ENCODE results near the gene RABAC1. TPM values are rescaled to one million over a fixed set of nuclear protein-coding genes. Genes with fewer than 3 reads are reported as not detected.

RABAC1 gene
- total and polyA plus RNA-seq, 2 of the 8 experiments (the other 6 are each of a cell fraction or from before 2014, with no cell fraction given) = 124 to 439 TPM

- POLR2A ChIA-PET (ENCODE audit: partially characterized antibody) = interaction anchor here (0.8 to 9.6 kb wide), 13 partner anchors 8 to 68 kb away, joined by 3 to 71 read pairs (median 5); partner anchors contain the start of gene RPS19
Measured at GRCh38 chr19:41928754-41929535, 30.2 kb downstream of the RABAC1 start.

More at GRCh38 chr19:41928754-41929535, 30.2 kb downstream of the RABAC1 start:
- 11% methylated on average over 16 of the region's 29 CpGs; no CpG with 5 or more reads in 1 of the 2 experiments for WGBS, 2 experiments (ENCODE audit: extremely low coverage in 1 of 2, insufficient coverage in 1 of 2, insufficient read length in 1 of 2, insufficient replicate concordance in 2 of 2, low coverage in 1 of 2, low lambda C conversion rate in 2 of 2, missing lambda C conversion rate in 1 of 2)
- Histone ChIP-seq H3K56ac (replicated peaks; ENCODE audit: insufficient read length, low read depth, low read length) (no peak overlapping the region), H2AK5ac (ENCODE audit: low read depth, low read length) (peak overlapping the region; percentile 96), H2BK12ac (ENCODE audit: low read depth, low read length) (peak overlapping the region; percentile 97; the same call in 1 of the 2 replicates), H3K4me2 (ENCODE audit: insufficient read depth in 1 of 2, low read depth in 2 of 2, low read length in 2 of 2) (peak overlapping the region; percentile 66 to 79), H3K27ac (ENCODE audit: low read depth, low read length) (no peak overlapping the region), H3K79me1 (ENCODE audit: low read depth, low read length) (no peaks in the 10 kb centered on the region), H3K9me3 (ENCODE audit: insufficient read depth in 2 of 2, low read depth in 1 of 2, low read length in 1 of 2) (no peaks in the 10 kb centered on the region), H3K4me3 (ENCODE audit: extremely low read depth in 1 of 4, insufficient read depth in 2 of 4, low read depth in 3 of 4, low read length in 4 of 4) (peak overlapping the region; percentile 10 to 60 (median 36); a peak in 5 of 8 replicates), H3K9ac (replicated peaks in 1 of 4; ENCODE audit: extremely low read depth in 1 of 4, low read depth in 3 of 4, low read length in 3 of 4) (no peak overlapping the region), H3K23ac (ENCODE audit: insufficient read length) (peak overlapping the region; percentile 36), H3K27me3 (replicated peaks in 1 of 4; ENCODE audit: control insufficient read depth in 3 of 4, extremely low read depth in 1 of 4, insufficient read depth in 3 of 4, low read length in 3 of 4) (peaks cover 88 to 99% (median 98%) of the 10 kb centered on the region in 4 experiments), H3K36me3 (ENCODE audit: control insufficient read depth in 2 of 4, insufficient read depth in 4 of 4, low read length in 3 of 4) (no peaks in the 10 kb centered on the region; a peak in 1 of 8 replicates), H3K14ac (ENCODE audit: insufficient read length) (no peak overlapping the region), H4K5ac (ENCODE audit: insufficient read length, low read depth, low read length) (no peak overlapping the region), H3K4me1 (replicated peaks in 1 of 4; ENCODE audit: control insufficient read depth in 3 of 4, insufficient read depth in 4 of 4, low read length in 3 of 4) (peaks cover 6 to 20% (median 14%) of the 10 kb centered on the region in 4 experiments), H2AFZ (ENCODE audit: low read length) (no peak overlapping the region), H2BK20ac (ENCODE audit: low read length) (peak overlapping the region; percentile 95), H3K18ac (ENCODE audit: extremely low read depth, low read length) (no peak overlapping the region; the same call in 1 of the 2 replicates), H3K23me2 (ENCODE audit: low read depth, low read length) (peaks cover 12% of the 10 kb centered on the region), H4K91ac (replicated peaks; ENCODE audit: insufficient read length, low read length) (peak overlapping the region; percentile 82), H2BK120ac (replicated peaks; ENCODE audit: low read depth, low read length) (peak overlapping the region; percentile 88), H3K4ac (replicated peaks; ENCODE audit: insufficient read length, low read depth, low read length) (no peak overlapping the region), H3K79me2 (ENCODE audit: control insufficient read depth in 1 of 2, insufficient read depth in 2 of 2, low read length in 2 of 2) (no peaks in the 10 kb centered on the region), H4K20me1 (replicated peaks in 1 of 2; ENCODE audit: control insufficient read depth in 1 of 2, insufficient read depth in 2 of 2, low read length in 2 of 2) (peaks cover 8 to 34% of the 10 kb centered on the region in 2 experiments), H2BK5ac (ENCODE audit: low read depth, low read length) (no peak overlapping the region), H4K8ac (ENCODE audit: extremely low read depth, insufficient read depth, low read length) (peak overlapping the region; percentile 87; the same call in 1 of the 2 replicates), H2BK15ac (ENCODE audit: low read length) (peak overlapping the region; percentile 100)
- DNase-seq (ENCODE audit: low read depth in 1 of 2, low spot score in 2 of 2) (no peak), FAIRE-seq (no peak)
- TF ChIP-seq SUZ12 (IDR thresholded peaks at IDR 0.05; ENCODE audit: low read length) = peak; percentile 84
- peak; percentile 83 for TF ChIP-seq EZH2 (IDR thresholded peaks at IDR 0.05; ENCODE audit: low read depth, low read length, severe bottlenecking)
- peak; percentile 51 for TF ChIP-seq RNF2 (IDR thresholded peaks at IDR 0.05; ENCODE audit: borderline replicate concordance, low read depth, low read length, missing control alignments, poor library complexity, severe bottlenecking)
- TF ChIP-seq RFX5 (IDR thresholded peaks at IDR 0.05; ENCODE audit: borderline replicate concordance, low read depth, low read length) = no peak
- CTCF ChIA-PET (ENCODE audit: partially characterized antibody) = interaction anchor here (0.6 to 7.0 kb wide), 13 partner anchors 9 to 1740 kb away, joined by 3 to 51 read pairs (median 4); no protein-coding TSS in a partner anchor

Data from H1 (cell line).